K562 (cell line): Measurements from ENCODE around the gene POLR2C. TPM values are rescaled to one million over a fixed set of nuclear protein-coding genes. Genes with fewer than 3 reads are reported as not detected.

ENCODE experiments used
- BHLHE40 ChIP-seq: IDR thresholded peaks from 2 replicates; pipeline ENCODE4 v1.6.1; 2011; ENCODE audit warnings: low read length, improper control_type of control experiment
- CBX5 ChIP-seq: IDR thresholded peaks from 2 replicates; pipeline ENCODE4 v1.6.1; 2014; ENCODE audit warnings: low read depth, borderline replicate concordance
- CREM ChIP-seq: IDR thresholded peaks from 2 replicates; pipeline ENCODE4 v1.6.1; 2014; ENCODE audit warnings: antibody characterized with exemption, low read depth
- ELF1 ChIP-seq: fragments of 200-800 bp; sonication (Bioruptor generic); IDR thresholded peaks from 2 replicates; pipeline ENCODE4 v1.6.1; 2016; ENCODE audit warnings: missing genetic modification characterization, missing compliant biosample characterization
- HMGXB4 ChIP-seq: sonication (generic); formaldehyde crosslinking; IDR thresholded peaks from 2 replicates; pipeline ENCODE4 v1.8.1; 2023; ENCODE audit warnings: mild to moderate bottlenecking, missing genetic modification reagents
- L3MBTL2 ChIP-seq: fragments of 450-650 bp; IDR thresholded peaks from 2 replicates; pipeline ENCODE4 v1.6.1; 2016; ENCODE audit warnings: mild to moderate bottlenecking, moderate library complexity
- MEF2A ChIP-seq: IDR thresholded peaks from 2 replicates; pipeline ENCODE4 v1.6.1; 2011; ENCODE audit warnings: low read depth, mild to moderate bottlenecking, low read length, moderate library complexity; ENCODE audit not compliant: control insufficient read depth
- MYC ChIP-seq, 2 experiments: fragments of 250-450 bp in 1 of 2; sonication (Bioruptor Pico) in 1 of 2; IDR thresholded peaks; 2 replicates each; pipeline versions ENCODE4 v1.5.1 to v1.6.1; 2012 to 2021; ENCODE audit warnings: low read depth in 2 of 2, borderline replicate concordance in 1 of 2, improper control_type of control experiment in 1 of 2, low read length in 1 of 2, mild to moderate bottlenecking in 1 of 2, moderate library complexity in 1 of 2
- PHF20 ChIP-seq: fragments of 450-650 bp; IDR thresholded peaks from 2 replicates; pipeline ENCODE4 v1.6.1; 2018; ENCODE audit not compliant: partially characterized antibody
- POLR2B ChIP-seq: fragments of 450-650 bp; IDR thresholded peaks from 2 replicates; pipeline ENCODE4 v1.6.1; 2018; ENCODE audit warnings: low read depth; ENCODE audit not compliant: partially characterized antibody
- POLR2G ChIP-seq: fragments of 200-400 bp; formaldehyde crosslinking; IDR thresholded peaks from 2 replicates; pipeline ENCODE4 v1.6.1; 2017; ENCODE audit warnings: low read depth, mild to moderate bottlenecking, antibody characterized with exemption, low read length, moderate library complexity
- RCOR1 ChIP-seq, 2 experiments: IDR thresholded peaks; 2 replicates each; pipeline ENCODE4 v1.6.1; 2012; ENCODE audit warnings: low read depth in 2 of 2, low read length in 2 of 2, borderline replicate concordance in 1 of 2, improper control_type of control experiment in 1 of 2
- TCF3 ChIP-seq: sonication (generic); formaldehyde crosslinking; IDR thresholded peaks from 2 replicates; pipeline ENCODE4 v1.4.0; 2020; ENCODE audit warnings: mild to moderate bottlenecking, missing genetic modification reagents
- TFAP4 ChIP-seq: sonication (generic); formaldehyde crosslinking; IDR thresholded peaks from 2 replicates; pipeline ENCODE4 v1.8.0; 2022; ENCODE audit warnings: missing genetic modification reagents, mild to moderate bottlenecking, moderate library complexity, borderline replicate concordance
- TRIM24 ChIP-seq, 2 experiments: fragments of 450-650 bp; IDR thresholded peaks; 2 replicates each; pipeline ENCODE4 v1.6.1; 2016
- VEZF1 ChIP-seq: fragments of 200-800 bp; sonication (Bioruptor generic); IDR thresholded peaks from 2 replicates; pipeline ENCODE4 v1.6.1; 2017; ENCODE audit warnings: missing genetic modification characterization, missing compliant biosample characterization
- ZNF408 ChIP-seq: fragments of 250-450 bp; sonication (Bioruptor Pico); IDR thresholded peaks from 2 replicates; pipeline ENCODE4 v1.4.0; 2020; ENCODE audit warnings: low read depth, mild to moderate bottlenecking, moderate library complexity
- ZNF592 ChIP-seq: fragments of 450-650 bp; IDR thresholded peaks from 2 replicates; pipeline ENCODE4 v1.6.1; 2017; ENCODE audit warnings: antibody characterized with exemption, mild to moderate bottlenecking
- polyA plus RNA-seq, 8 experiments: library from polyadenylated mRNA; depleted of rRNA in 4 of 8; stranded (reverse) in 5 of 8; unstranded in 3 of 8; fragments of >200 nt; fragmentation: Nextera tagmentation in 2 of 8; fragmentation: Illumina TruSeq in 1 of 8; extraction: Ambion mirVana in 2 of 8; extraction: Trizol in 1 of 8; gene quantifications; 2 replicates each; pipeline versions ENCODE4 v1.2.1 to v1.2.3, GENCODE V29; 2011 to 2014; ENCODE audit warnings: inconsistent platforms in 1 of 8, missing spikeins in 1 of 8
- total RNA-seq, 7 experiments: library from RNA; depleted of rRNA in 6 of 7; stranded (reverse); fragments of >200 nt in 6 of 7; fragmentation: Illumina TruSeq in 2 of 7; extraction: Trizol in 2 of 7; gene quantifications; 2 replicates each; pipeline versions ENCODE4 v1.2.1 to v1.2.3, GENCODE V29; 2011 to 2021; ENCODE audit warnings: low replicate concordance in 1 of 7

POLR2C gene
- total and polyA plus RNA-seq, 9 of the 15 experiments (the other 6 are each of a cell fraction or from before 2014, with no cell fraction given): 70.3 to 163 (median 92.3) TPM

- TF ChIP-seq ELF1 (tag) (peak; percentile 84), TRIM24 (IDR thresholded peaks at IDR 0.05) (no peak), ZNF408 (CRISPR knock-in tag) (no peak), BHLHE40 (peak; percentile 31; the same call in 1 of the 2 replicates), L3MBTL2 (peak; percentile 85), TFAP4 (CRISPR knock-in tag) (peak; percentile 52; the same call in 1 of the 2 replicates), POLR2B (no peak), MYC (IDR thresholded peaks at IDR 0.05; ENCODE audit: low read depth, low read length) (peak; percentile 41; the same call in 1 of the 2 replicates), MYC (CRISPR knock-in tag; IDR thresholded peaks at IDR 0.05; ENCODE audit: borderline replicate concordance, low read depth) (no peak), CBX5 (no peak), CREM (peak; percentile 17; the same call in 1 of the 2 replicates), POLR2G (peak; percentile 74), HMGXB4 (CRISPR knock-in tag) (no peak), ZNF592 (0 out of 2 replicates have a peak, but pooled peaks have one; percentile 47), RCOR1 (IDR thresholded peaks at IDR 0.05; ENCODE audit: borderline replicate concordance in 1 of 2, low read depth in 2 of 2, low read length in 2 of 2) (0 out of 4 replicates have a peak, but pooled peaks of 1 of the 2 experiments have one; percentile 6), MEF2A (no peak), VEZF1 (CRISPR knock-in tag) (peak; percentile 33), PHF20 (peak; percentile 82), TCF3 (CRISPR knock-in tag) (peak; percentile 21; the same call in 1 of the 2 replicates)
Observed at GRCh38 chr16:57479976-57480753, 17.7 kb downstream of the POLR2C start (continued).
